SU-DHL-6 (cell line): ENCODE measurements around the gene STEAP1.

Source experiments
- H2AFZ ChIP-seq: fragments of 200-600 bp; sonication (generic); 2 replicates; pipeline ENCODE4 v1.6.1; 2014; ENCODE audit warnings: low read depth, mild to moderate bottlenecking, moderate library complexity, mixed read lengths, antibody characterized with exemption, low read length; ENCODE audit not compliant: severe bottlenecking
- H3F3A ChIP-seq: fragments of 200-600 bp; shearing (Covaris generic); 2 replicates; pipeline ENCODE4 v1.6.0; 2016; ENCODE audit warnings: antibody characterized with exemption, mild to moderate bottlenecking; ENCODE audit not compliant: insufficient read depth
- H3K27ac ChIP-seq: fragments of 200-600 bp; sonication (generic); 2 replicates; pipeline ENCODE4 v1.5.1; 2016; ENCODE audit warnings: low read depth, mild to moderate bottlenecking, low read length, moderate library complexity, mixed read lengths
- H3K27me3 ChIP-seq: fragments of 200-600 bp; sonication (generic), shearing (Covaris generic); 2 replicates; pipeline ENCODE4 v1.6.0; 2014; ENCODE audit warnings: mild to moderate bottlenecking, low read length
- H3K36me3 ChIP-seq: fragments of 200-600 bp; sonication (generic); 2 replicates; pipeline ENCODE4 v1.6.1; 2014; ENCODE audit warnings: mild to moderate bottlenecking, low read length, mixed read lengths
- H3K4me2 ChIP-seq: fragments of 300-600, 200-600 bp; shearing (Covaris generic), sonication (generic); 2 replicates; pipeline ENCODE4 v1.6.0; 2014; ENCODE audit warnings: low read length, low read depth, mild to moderate bottlenecking; ENCODE audit not compliant: poor library complexity, severe bottlenecking
- H3K4me3 ChIP-seq: fragments of 200-600 bp; sonication (generic); 2 replicates; pipeline ENCODE4 v1.5.1; 2014; ENCODE audit warnings: antibody characterized with exemption, low read length, mild to moderate bottlenecking, mixed read lengths; ENCODE audit not compliant: insufficient read depth, poor library complexity, severe bottlenecking
- H3K79me2 ChIP-seq: fragments of 200-600 bp; sonication (generic); 2 replicates; pipeline ENCODE4 v1.6.1; 2014; ENCODE audit warnings: mild to moderate bottlenecking, low read length, moderate library complexity; ENCODE audit not compliant: insufficient read depth
- H3K9ac ChIP-seq: fragments of 200-600 bp; sonication (generic); 2 replicates; pipeline ENCODE4 v1.7.0; 2014; ENCODE audit warnings: mild to moderate bottlenecking, low read length
- H3K9me2 ChIP-seq: fragments of 200-600 bp; sonication (generic); replicated peaks from 2 replicates; pipeline ENCODE4 v1.6.1; 2014; ENCODE audit warnings: low read length; ENCODE audit not compliant: insufficient read depth
- H3K9me3 ChIP-seq: fragments of 200-600 bp; sonication (generic); 2 replicates; pipeline ENCODE4 v1.6.1; 2014; ENCODE audit warnings: low read length, mixed read lengths; ENCODE audit not compliant: insufficient read depth
- H4K20me1 ChIP-seq: fragments of 200-600 bp; sonication (generic); 2 replicates; pipeline ENCODE4 v1.6.1; 2014; ENCODE audit warnings: low read depth, mild to moderate bottlenecking, antibody characterized with exemption, low read length, moderate library complexity, mixed read lengths
- CTCF ChIP-seq: fragments of 200-600 bp; sonication (generic); IDR thresholded peaks from one replicate; pipeline ENCODE4 v1.5.1; 2017; ENCODE audit warnings: antibody characterized with exemption, mild to moderate bottlenecking, low read length, moderate library complexity; ENCODE audit not compliant: insufficient read depth, poor library complexity, severe bottlenecking
- EZH2phosphoT487 ChIP-seq: fragments of 200-600 bp; sonication (generic), shearing (Covaris generic); conservative IDR thresholded peaks from 2 replicates; pipeline ENCODE4 v1.6.1; 2018; ENCODE audit warnings: mild to moderate bottlenecking, antibody characterized with exemption, low read length, moderate library complexity, mixed read lengths

STEAP1 gene

DNA sequence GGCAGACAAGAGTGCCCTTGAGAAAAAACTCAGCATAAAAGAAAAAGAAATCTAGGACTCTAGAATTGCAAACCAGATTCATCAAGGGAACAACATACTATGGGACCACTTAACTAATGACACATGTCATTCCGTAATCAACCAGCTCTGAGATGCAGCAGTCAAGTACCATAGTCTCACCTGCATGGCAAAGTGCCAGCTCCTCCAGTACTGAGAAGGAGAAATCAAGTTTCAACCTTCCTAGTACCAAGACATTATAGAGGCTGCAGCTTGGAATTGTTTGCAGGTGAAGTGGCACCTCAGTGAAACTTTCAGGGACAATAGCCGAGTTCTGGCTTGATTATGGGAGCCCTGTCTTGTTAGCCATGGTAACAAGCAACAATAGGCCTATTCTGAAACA, 11.5 kb downstream of the STEAP1 start:
- Histone ChIP-seq H4K20me1 (no peaks in the 10 kb centered on the region), H3K4me2 (no peak overlapping the region), H3K79me2 (no peaks in the 10 kb centered on the region), H3K27me3 (peaks cover 3% of the 10 kb centered on the region; the same call in 1 of the 2 replicates), H3K27ac (no peak overlapping the region), H3K36me3 (no peaks in the 10 kb centered on the region), H3K9me3 (no peaks in the 10 kb centered on the region), H3K9me2 (0 out of 2 replicates have a peak, but pooled peaks cover 6% of the 10 kb centered on the region), H3K9ac (no peak overlapping the region), H3F3A (no peaks in the 10 kb centered on the region), H2AFZ (no peak overlapping the region), H3K4me3 (no peak overlapping the region)
- TF ChIP-seq EZH2phosphoT487, result no peak
- no peak for TF ChIP-seq CTCF

GRCh38 chr7:90166153-90166552, 11.9 kb downstream of the STEAP1 start:
- H3F3A ChIP-seq, result no peaks in the 10 kb centered on the region
- no peaks in the 10 kb centered on the region for H4K20me1 ChIP-seq
- H3K9me2 ChIP-seq, result 0 out of 2 replicates have a peak, but pooled peaks cover 6% of the 10 kb centered on the region
- TF ChIP-seq EZH2phosphoT487 (no peak), CTCF (no peak)
- H3K4me3 ChIP-seq, result no peak overlapping the region
- H3K9me3 ChIP-seq, result no peaks in the 10 kb centered on the region
- no peak overlapping the region for H3K9ac ChIP-seq
- no peaks in the 10 kb centered on the region for H3K79me2 ChIP-seq
- H3K36me3 ChIP-seq, result no peaks in the 10 kb centered on the region
- no peak overlapping the region for H3K4me2 ChIP-seq
- no peak overlapping the region for H2AFZ ChIP-seq
- H3K27me3 ChIP-seq, result peaks cover 3% of the 10 kb centered on the region; the same call in 1 of the 2 replicates
- H3K27ac ChIP-seq, result no peak overlapping the region

DNA sequence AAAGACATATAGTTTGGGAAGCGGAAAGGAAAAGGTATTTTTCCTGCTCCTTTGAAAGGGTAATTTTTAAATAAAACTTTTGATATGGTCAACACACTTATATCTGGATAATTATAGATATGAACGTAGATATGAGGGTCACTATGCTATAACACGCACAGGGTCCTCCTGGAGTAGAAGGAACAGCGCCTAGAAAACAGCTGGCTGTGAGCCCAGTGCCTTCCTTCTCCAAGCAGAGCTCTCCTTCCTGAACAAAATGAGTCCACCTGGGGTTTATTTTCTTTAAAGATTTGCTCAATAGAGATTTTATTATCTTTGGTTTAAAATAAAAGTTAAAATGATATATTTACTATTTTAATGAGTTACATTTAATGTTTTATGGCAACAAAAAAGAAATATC, 13.1 kb downstream of the STEAP1 start:
- Histone ChIP-seq H3K27me3 (peaks cover 3% of the 10 kb centered on the region; the same call in 1 of the 2 replicates), H3K9ac (no peak overlapping the region), H4K20me1 (no peaks in the 10 kb centered on the region), H3K4me2 (no peak overlapping the region), H3K9me3 (no peaks in the 10 kb centered on the region), H3K4me3 (no peak overlapping the region), H3F3A (no peaks in the 10 kb centered on the region), H2AFZ (no peak overlapping the region), H3K27ac (no peak overlapping the region), H3K79me2 (no peaks in the 10 kb centered on the region), H3K36me3 (no peaks in the 10 kb centered on the region), H3K9me2 (0 out of 2 replicates have a peak, but pooled peaks cover 6% of the 10 kb centered on the region)
- no peak for TF ChIP-seq EZH2phosphoT487
- TF ChIP-seq CTCF, result no peak

GRCh38 chr7:90169891-90170290, 15.6 kb downstream of the STEAP1 start:
- Histone ChIP-seq H3K9me2 (0 out of 2 replicates have a peak, but pooled peaks cover 6% of the 10 kb centered on the region), H3K4me2 (no peak overlapping the region), H3K4me3 (no peak overlapping the region), H3K79me2 (no peaks in the 10 kb centered on the region), H3K36me3 (no peaks in the 10 kb centered on the region), H3K9me3 (no peaks in the 10 kb centered on the region), H4K20me1 (no peaks in the 10 kb centered on the region), H3K9ac (no peak overlapping the region), H3F3A (no peaks in the 10 kb centered on the region), H3K27ac (no peak overlapping the region), H3K27me3 (peaks cover 3% of the 10 kb centered on the region; the same call in 1 of the 2 replicates), H2AFZ (no peak overlapping the region)
- TF ChIP-seq CTCF (no peak), EZH2phosphoT487 (no peak)
